HL-60/S4 (cell line): ENCODE results near the gene CGN.

Source experiments
- in situ Hi-C: fragments of 300-500 bp; cut with MboI; formaldehyde crosslinking; loops from 2 replicates; pipeline ENCODE4 v1.14.3; 2022; ENCODE audit warnings: low sequenced_read_pairs

CGN gene

DNA sequence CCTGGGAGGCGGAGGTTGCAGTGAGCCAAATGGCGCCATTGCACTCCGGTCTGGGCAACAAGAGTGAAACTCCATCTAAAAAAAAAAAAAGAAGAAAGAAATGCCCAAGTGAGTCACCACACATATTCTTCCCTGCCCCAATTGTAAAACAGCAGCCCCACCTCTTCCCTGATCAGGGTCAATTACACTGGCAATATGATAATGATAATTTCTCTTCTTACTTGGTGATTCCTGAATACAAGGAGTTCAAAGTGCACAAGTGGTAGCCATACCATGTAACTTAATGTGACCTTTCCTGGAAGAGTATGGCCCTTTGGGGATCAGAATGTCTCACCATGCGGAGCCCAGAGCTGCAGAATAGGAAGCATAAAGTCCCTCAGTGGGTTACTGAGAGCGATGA is 11.8 kb upstream of the CGN start:
- in situ Hi-C loops, result no loop called here

DNA sequence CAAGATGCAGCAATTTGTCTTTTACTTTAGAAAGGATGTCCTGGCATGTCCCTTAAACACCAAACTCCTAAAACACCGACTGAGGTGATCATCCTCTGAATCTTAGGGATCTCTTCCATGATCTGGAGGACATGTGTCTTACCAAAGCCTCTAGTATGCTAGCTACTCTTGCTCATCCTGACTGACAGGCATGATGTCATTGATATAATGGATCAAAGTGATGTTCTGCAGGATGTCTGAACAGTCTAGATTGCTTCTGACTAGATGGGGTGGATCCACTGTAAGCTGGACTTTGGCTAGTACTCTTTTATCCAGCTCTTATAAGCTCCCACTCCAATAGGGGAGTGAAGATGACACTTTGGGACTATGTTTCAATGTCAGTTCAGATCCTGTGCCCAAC is 11.3 kb upstream of the CGN start:
- in situ Hi-C loops, result no loop called here

DNA sequence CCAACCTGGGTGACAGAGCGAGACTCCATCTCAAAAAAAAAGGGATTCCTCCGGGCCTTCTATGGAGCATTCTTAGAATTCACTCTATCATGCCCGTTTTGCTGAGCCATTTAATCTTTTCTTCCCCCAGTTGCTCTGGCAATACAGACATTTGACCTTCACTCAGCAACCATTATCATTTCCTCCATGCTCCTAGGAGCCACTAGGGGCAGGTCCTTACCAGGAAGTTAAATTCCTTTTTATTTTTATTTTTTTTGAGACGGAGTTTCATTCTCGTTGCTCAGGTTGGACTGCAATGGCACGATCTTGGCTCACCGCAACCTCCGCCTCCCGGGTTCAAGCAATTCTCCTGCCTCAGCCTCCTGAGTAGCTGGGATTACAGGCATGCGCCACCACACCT is 9.7 kb upstream of the CGN start:
- in situ Hi-C loops, result no loop called here

- in situ Hi-C loops, result no loop called here
Measured at GRCh38 chr1:151502035-151502700, 9.0 kb upstream of the CGN start.

GRCh38 chr1:151502859-151503780 is 8.1 kb upstream of the CGN start:
- in situ Hi-C loops, result no loop called here

GRCh38 chr1:151504252-151504651 is 6.9 kb upstream of the CGN start:
- in situ Hi-C loops, result no loop called here

DNA sequence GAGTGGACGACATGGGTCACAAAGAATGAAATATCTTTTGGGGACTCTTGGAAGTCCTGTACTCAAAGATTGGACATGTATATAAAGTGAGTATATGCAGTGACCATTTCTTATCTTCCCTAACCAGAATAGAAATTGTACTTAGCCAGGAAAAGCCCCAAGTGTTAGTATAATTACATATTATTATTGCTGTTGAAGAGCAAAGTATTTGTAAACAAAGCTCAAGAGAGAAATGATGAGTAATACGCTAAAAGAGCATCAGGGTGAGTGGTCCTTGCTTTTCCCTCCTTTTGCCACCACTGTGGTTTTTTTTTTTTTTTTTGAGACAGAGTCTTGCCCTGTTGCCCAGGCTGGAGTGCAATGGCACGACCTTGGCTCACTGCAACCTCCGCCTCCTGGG is 6.4 kb upstream of the CGN start:
- in situ Hi-C loops, result no loop called here

- in situ Hi-C loops, result no loop called here
Measured at GRCh38 chr1:151508833-151509232, 2.4 kb upstream of the CGN start.

DNA sequence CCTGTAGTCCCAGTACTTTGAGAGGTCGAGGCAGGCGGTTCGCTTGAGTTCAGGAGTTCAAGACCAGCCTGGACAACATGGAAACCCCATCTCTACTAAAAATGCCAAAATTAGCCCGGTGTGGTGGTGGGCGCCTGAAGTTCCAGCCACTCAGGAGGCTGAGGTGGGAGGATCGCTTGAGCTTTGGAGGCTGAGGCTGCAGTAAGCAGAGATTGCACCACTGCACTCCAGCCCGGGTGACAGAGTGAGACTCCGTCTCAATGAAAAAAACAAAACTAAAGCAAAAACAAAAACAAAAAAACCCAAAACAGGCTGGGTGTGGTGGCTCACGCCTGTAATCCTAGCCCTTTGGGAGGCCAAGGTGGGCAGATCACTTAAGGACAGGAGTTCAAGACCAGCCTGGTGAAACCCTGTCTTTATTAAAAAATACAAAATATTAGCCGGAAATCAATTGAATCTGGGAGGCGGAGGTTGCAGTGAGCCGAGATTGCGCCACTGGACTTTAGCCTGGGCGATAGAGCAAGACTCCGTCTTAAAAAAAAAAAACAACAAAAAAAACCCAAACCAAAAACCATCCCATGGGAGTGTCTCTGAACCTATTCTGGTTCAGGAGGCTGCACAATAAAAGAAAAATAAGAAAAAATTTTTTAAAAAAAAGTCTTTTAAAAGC is 1.7 kb upstream of the CGN start:
- in situ Hi-C loops, result no loop called here

DNA sequence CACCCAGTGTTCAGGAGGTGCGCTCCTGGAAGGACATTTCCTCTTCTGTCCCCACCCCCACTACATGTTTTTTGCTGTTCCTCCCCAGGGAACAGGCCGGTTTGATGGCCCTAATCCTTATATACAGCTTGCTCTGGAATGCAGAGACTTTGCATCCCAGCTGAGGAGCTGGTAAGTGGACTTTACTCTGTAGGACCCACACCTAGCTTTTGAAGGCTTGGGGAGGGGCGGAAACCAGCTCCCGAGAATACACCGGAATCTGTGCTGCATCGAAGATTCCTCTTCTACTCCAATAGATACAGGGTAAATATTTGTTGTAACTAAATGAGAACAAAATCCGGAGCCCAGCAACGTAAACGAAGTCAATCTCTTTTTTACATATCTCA is 1.2 kb upstream of the CGN start:
- in situ Hi-C loops, result no loop called here

- in situ Hi-C loops, result no loop called here
Measured at GRCh38 chr1:151510614-151510956, 602 bp upstream of the CGN start.

DNA sequence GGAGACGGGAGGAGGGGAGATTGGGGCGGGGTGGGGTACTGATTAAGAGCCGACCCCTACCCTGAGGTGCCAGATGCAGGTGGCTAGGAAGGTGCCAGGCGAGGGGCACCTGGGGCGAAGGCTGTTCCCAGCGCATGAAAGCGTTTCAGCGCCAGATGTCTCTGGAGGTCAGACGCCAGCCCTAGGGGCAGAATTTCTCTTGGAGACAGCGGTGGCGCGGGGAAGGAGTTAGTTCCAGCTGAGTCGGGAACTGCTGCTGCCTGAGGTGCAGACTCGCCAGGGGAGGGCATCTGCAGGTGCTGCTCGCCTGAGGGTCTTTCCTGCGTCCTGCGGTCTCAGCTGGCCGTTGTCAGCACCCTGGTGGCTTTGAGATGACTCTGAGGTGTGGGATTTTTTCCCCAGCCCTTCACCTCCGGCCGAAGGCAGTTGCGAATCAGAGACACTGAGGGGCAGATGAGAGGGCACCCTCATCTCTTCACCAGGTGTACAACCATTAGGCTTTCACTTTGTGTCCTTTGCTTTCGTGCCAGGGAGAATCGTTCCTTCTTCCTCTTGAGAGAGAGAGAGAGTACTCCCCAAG is 539 bp downstream of the CGN start:
- in situ Hi-C loops, result no loop called here

DNA sequence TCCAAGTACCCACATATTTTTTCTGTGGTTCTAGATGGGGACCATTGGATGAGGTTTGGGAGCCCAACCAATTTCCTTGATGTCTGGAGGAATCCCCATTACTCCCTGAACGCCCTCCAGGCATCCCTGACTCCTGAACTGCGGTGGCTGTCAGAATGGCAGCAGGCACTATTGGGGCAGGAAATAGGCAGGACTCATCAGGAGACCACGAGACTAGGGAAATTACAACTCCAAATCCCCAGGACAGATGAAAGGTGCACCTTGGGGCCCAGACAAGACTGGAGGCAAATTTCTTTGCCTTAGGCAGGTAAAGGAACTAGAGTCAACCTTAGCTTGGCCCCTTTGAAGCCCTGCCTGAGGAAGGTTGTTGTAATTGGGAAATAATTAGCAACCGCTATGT is 1.1 kb downstream of the CGN start:
- in situ Hi-C loops, result no loop called here

- in situ Hi-C loops, result no loop called here
Measured at GRCh38 chr1:151512801-151513625, 1.8 kb downstream of the CGN start.

GRCh38 chr1:151513626-151514121 is 2.5 kb downstream of the CGN start:
- in situ Hi-C loops, result no loop called here

DNA sequence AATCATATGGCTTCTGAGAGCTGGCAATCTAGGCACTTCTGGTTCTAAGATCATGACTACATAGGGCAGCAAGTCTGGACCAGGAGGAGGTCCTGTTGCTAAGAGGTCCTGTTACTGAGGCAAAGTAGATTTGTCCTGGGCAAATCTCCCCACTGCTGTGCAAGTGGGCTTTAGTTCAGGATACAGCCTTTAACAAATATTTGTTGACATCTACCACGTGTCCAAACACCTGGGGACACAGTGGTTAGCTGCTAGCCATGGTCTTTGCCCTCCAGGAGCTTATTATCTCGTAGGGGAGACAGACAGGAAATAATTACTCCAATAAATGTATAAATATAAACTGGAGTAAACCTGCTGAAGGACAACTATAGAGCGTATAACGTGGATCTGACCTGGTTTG is 3.2 kb downstream of the CGN start:
- in situ Hi-C loops, result no loop called here

DNA sequence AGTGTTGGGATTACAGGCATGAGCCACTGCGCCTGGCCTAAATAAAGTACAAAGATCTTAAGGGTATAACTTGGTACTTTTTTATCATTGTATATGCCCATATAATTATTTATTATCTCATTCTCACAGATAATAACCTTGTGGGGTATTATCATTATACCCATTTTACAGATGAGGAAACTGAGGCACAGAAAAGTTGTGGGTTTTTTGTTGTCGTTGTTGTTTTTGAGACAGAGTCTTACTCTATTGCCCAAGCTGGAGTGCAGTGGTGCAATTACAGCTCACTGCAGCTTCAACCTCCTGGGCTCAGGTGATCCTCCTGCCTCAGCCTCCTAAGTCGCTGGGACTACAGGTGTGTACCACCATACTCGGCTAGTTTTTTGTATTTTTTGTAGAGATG is 4.1 kb downstream of the CGN start:
- in situ Hi-C loops, result no loop called here

- in situ Hi-C loops, result no loop called here
Measured at GRCh38 chr1:151516031-151516511, 4.9 kb downstream of the CGN start.

- in situ Hi-C loops, result no loop called here
Measured at GRCh38 chr1:151518431-151518830, 7.2 kb downstream of the CGN start.

DNA sequence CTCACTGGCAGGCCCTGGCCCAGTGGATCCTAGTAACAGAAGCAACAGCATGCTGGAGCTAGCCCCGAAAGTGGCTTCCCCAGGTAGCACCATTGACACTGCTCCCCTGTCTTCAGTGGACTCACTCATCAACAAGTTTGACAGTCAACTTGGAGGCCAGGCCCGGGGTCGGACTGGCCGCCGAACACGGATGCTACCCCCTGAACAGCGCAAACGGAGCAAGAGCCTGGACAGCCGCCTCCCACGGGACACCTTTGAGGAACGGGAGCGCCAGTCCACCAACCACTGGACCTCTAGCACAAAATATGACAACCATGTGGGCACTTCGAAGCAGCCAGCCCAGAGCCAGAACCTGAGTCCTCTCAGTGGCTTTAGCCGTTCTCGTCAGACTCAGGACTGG is 7.7 kb downstream of the CGN start:
- in situ Hi-C loops, result no loop called here
